Uterus (tissue), 2 donors: ENCODE measurements around the gene KRTAP4-5.

Source experiments
- POLR2A ChIP-seq, 2 donors: fragments of 450-650 bp; IDR thresholded peaks; one replicate each; pipeline ENCODE4 v1.6.1; 2016; ENCODE audit warnings: antibody characterized with exemption in 2 of 2, mild to moderate bottlenecking in 1 of 2, moderate library complexity in 1 of 2
- TF ChIP-seq, protein P1 (sequence below), 4 experiments: fragments of 200-600 bp in 2 of 4; fragments of 450-650 bp in 2 of 4; sonication (generic) in 2 of 4; IDR thresholded peaks; one replicate each; pipeline ENCODE4 v1.5.1; 2016 to 2019; ENCODE audit warnings: antibody characterized with exemption in 4 of 4, mild to moderate bottlenecking in 2 of 4, moderate library complexity in 1 of 4

DNA sequence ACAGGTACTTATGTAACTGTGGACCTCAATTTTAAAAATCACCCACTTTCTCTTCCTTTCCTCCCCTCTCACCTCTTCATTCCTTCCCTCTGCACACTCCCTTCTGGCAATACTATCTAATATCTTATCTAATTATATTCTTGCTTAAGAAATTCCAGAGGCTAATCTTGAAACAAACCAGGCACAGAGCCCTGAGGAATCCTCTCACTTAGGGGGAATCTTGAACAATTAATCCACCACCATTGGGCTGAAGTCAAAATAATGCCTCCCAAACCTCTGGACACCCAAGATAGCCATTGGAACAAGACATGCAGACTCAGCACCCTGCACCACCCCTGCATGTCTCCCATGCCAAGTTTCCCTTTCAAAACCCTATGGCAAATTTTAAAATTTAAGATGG lies 8.3 kb downstream of the KRTAP4-5 start:
- TF ChIP-seq, protein P1, sequence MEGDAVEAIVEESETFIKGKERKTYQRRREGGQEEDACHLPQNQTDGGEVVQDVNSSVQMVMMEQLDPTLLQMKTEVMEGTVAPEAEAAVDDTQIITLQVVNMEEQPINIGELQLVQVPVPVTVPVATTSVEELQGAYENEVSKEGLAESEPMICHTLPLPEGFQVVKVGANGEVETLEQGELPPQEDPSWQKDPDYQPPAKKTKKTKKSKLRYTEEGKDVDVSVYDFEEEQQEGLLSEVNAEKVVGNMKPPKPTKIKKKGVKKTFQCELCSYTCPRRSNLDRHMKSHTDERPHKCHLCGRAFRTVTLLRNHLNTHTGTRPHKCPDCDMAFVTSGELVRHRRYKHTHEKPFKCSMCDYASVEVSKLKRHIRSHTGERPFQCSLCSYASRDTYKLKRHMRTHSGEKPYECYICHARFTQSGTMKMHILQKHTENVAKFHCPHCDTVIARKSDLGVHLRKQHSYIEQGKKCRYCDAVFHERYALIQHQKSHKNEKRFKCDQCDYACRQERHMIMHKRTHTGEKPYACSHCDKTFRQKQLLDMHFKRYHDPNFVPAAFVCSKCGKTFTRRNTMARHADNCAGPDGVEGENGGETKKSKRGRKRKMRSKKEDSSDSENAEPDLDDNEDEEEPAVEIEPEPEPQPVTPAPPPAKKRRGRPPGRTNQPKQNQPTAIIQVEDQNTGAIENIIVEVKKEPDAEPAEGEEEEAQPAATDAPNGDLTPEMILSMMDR (IDR thresholded peaks at IDR 0.05) = no peak
- no peak for TF ChIP-seq POLR2A (IDR thresholded peaks at IDR 0.05)
